ENCODE measurements around the gene LRRC72.

GRCh38 chr7:16532272-16532671, 5.6 kb downstream of the LRRC72 start:
- no peak for TF ChIP-seq SUZ12 (IDR thresholded peaks at IDR 0.05; ENCODE audit: extremely low read depth, insufficient read depth, insufficient read length)
- no peak for TF ChIP-seq YY1 (IDR thresholded peaks at IDR 0.05; ENCODE audit: insufficient read depth, insufficient read length)
